Lower leg skin (tissue), 3 donors: Measurements from ENCODE around the gene FAM221A.

Experiments
- CTCF ChIP-seq, 3 donors: fragments of 450-650 bp; IDR thresholded peaks; one replicate each; pipeline ENCODE4 v1.5.1; 2016; ENCODE audit warnings: antibody characterized with exemption in 3 of 3, mild to moderate bottlenecking in 3 of 3, moderate library complexity in 2 of 3
- POLR2A ChIP-seq, 2 donors: fragments of 450-650 bp; IDR thresholded peaks; one replicate each; pipeline ENCODE4 v1.6.1; 2016 to 2017; ENCODE audit warnings: antibody characterized with exemption in 2 of 2, mild to moderate bottlenecking in 1 of 2, moderate library complexity in 1 of 2

- TF ChIP-seq POLR2A (IDR thresholded peaks at IDR 0.05), result no peak
- TF ChIP-seq CTCF (IDR thresholded peaks at IDR 0.05), result no peak
These were observed 25.5 kb upstream of the FAM221A start for GRCh38 chr7:23654508-23654907.
